ENCODE measurements around the gene ZNF750. TPM values are rescaled to one million over a fixed set of nuclear protein-coding genes. Genes with fewer than 3 reads are reported as not detected.

The ZNF750 gene
- total RNA-seq, 1 experiment from 2014 or later, result 0.14 TPM

DNA sequence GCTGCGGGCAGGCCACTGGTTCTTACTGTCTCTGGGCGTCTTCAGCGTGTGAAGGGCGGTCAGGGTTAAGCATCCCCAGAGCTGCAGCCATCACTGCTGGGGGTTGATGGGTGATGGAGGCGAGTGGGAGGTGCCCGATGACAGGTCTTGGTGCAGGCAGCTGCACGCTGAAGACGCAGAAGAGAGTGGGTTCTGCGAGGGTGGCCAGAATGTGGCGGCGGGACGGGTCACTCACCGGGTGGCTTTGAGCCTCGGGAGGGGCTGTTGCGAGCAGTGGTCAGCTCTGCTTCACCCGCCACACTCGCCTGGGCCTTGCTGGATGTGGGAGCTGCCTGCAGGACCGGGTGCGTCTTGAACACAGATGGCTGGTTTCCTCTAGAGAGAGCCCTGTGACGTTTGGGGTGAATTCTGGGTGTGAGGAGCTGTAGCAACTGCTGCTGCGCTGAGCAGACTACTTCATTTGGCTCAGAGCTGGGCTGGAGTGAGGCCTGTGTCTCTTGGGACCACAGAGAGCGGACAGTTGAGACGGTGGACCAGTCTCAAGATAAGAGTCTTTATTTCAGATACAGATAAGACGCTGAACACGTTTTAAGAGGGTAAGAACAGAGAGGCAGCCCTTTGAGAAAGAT, 44.6 kb upstream of the ZNF750 start:
- intact Hi-C loops (cut with micrococcal nuclease; ENCODE audit: unreplicated experiment), result no loop called here
- peaks cover 57% of the 10 kb centered on the region for H3K4me1 ChIP-seq
- no peak for TF ChIP-seq CTCF (IDR thresholded peaks at IDR 0.05; ENCODE audit: insufficient read depth in 1 of 2, low read depth in 1 of 2, low read length in 1 of 2, severe bottlenecking in 1 of 2, unreplicated experiment in 1 of 2)
- no peaks in the 10 kb centered on the region for H3K27me3 ChIP-seq (replicated peaks; ENCODE audit: control insufficient read depth, insufficient read depth, low read length)
- no peak for DNase-seq
- H3K36me3 Mint-ChIP-seq (ENCODE audit: insufficient read depth, unreplicated experiment), result peaks cover 54% of the 10 kb centered on the region
- H3K4me3 Mint-ChIP-seq (ENCODE audit: unreplicated experiment), result no peak overlapping the region
- no peaks in the 10 kb centered on the region; the same call in 1 of the 2 replicates for H3K36me3 ChIP-seq (ENCODE audit: control insufficient read depth, insufficient read depth, low read length)
- peaks cover 7% of the 10 kb centered on the region for H3K9me3 Mint-ChIP-seq (ENCODE audit: unreplicated experiment)
- no peaks in the 10 kb centered on the region for H3K9me3 ChIP-seq
- H3K4me3 ChIP-seq (ENCODE audit: low read depth, low read length), result no peak overlapping the region
- peaks cover 64% of the 10 kb centered on the region for H3K4me1 Mint-ChIP-seq (ENCODE audit: low read depth, unreplicated experiment)
- peak overlapping the region; percentile 65 for H3K27ac Mint-ChIP-seq (ENCODE audit: unreplicated experiment)
- CTCF ChIA-PET, result interaction anchor here (0.6 kb wide), 1 partner anchor 104 kb away, joined by 3 read pairs; no protein-coding TSS in a partner anchor
- no peaks in the 10 kb centered on the region for H3K27me3 Mint-ChIP-seq (ENCODE audit: insufficient read depth, unreplicated experiment)
- BruUV-seq (replicated peaks), result no TSS peak
- POLR2A ChIA-PET, result no interaction called here

DNA sequence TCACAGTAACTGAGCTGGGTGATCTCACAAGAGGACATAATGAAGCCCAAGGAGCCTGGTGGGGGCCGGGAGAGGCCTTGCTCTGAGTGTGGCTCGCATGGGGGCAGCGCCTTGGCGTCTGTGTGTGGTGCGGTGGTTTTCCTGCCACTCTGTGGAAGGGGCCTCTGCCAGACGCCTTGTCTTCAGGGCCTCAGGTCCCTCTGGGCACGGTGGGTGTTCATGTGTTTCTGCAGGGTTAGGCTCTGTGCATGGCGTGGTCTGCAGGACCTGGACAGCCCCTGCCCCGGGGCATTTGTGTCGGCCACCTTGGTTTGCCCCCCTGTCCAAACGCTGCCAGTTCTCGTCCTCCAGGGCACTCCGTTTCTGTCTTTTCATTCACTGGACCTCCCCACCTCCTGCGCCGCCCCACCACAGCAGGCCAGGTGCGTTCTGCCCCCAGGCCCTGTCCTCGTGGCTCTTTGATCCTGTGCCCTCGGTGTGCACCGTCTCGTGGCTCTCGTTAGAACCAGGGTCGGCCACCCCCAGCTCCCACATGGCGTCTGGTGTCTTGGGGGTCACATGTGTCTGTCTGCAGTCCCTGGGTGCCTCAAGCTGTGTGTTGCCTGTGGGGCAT, 43.7 kb upstream of the ZNF750 start:
- no peaks in the 10 kb centered on the region; the same call in 1 of the 2 replicates for H3K36me3 ChIP-seq (ENCODE audit: control insufficient read depth, insufficient read depth, low read length)

More for the DNA sequence above, 43.7 kb upstream of the ZNF750 start:
- intact Hi-C loops (cut with micrococcal nuclease; ENCODE audit: unreplicated experiment), result no loop called here
- ChIA-PET CTCF (interaction anchor here (0.6 kb wide), 1 partner anchor 125 kb away, joined by 9 read pairs; no protein-coding TSS in a partner anchor), POLR2A (no interaction called here)
- Histone ChIP-seq H3K4me3 (ENCODE audit: low read depth, low read length) (no peak overlapping the region), H3K4me1 (peaks cover 48% of the 10 kb centered on the region), H3K27me3 (replicated peaks; ENCODE audit: control insufficient read depth, insufficient read depth, low read length) (no peaks in the 10 kb centered on the region), H3K9me3 (no peaks in the 10 kb centered on the region)
- DNase-seq, result no peak
- no peak for TF ChIP-seq CTCF (IDR thresholded peaks at IDR 0.05; ENCODE audit: insufficient read depth in 1 of 2, low read depth in 1 of 2, low read length in 1 of 2, severe bottlenecking in 1 of 2, unreplicated experiment in 1 of 2)
- Mint-ChIP-seq H3K27ac (ENCODE audit: unreplicated experiment) (peak overlapping the region; percentile 65), H3K4me1 (ENCODE audit: low read depth, unreplicated experiment) (peaks cover 65% of the 10 kb centered on the region), H3K9me3 (ENCODE audit: unreplicated experiment) (peaks cover 7% of the 10 kb centered on the region), H3K36me3 (ENCODE audit: insufficient read depth, unreplicated experiment) (peaks cover 50% of the 10 kb centered on the region), H3K4me3 (ENCODE audit: unreplicated experiment) (no peak overlapping the region), H3K27me3 (ENCODE audit: insufficient read depth, unreplicated experiment) (no peaks in the 10 kb centered on the region)
- BruUV-seq (replicated peaks), result no TSS peak
